Erythroblast (primary cell): ENCODE data around the gene FETUB.

Experiments
- GATA1 ChIP-seq: IDR thresholded peaks from 2 replicates; pipeline ENCODE4 v1.6.1; 2011; ENCODE audit warnings: low read depth, mild to moderate bottlenecking, control low read depth, low read length, moderate library complexity
- POLR2A ChIP-seq: IDR thresholded peaks from 2 replicates; pipeline ENCODE4 v1.6.1; 2011; ENCODE audit warnings: mild to moderate bottlenecking, low read length

- TF ChIP-seq POLR2A = no peak
- TF ChIP-seq GATA1 = no peak
These were observed 8.7 kb downstream of the FETUB start for GRCh38 chr3:186648851-186649250.
